Rectal smooth muscle tissue (tissue), 1 donor: Measurements from ENCODE around the gene NDC1.
"Not testable (repeated sequence)": the region's sequence is repeated elsewhere in the genome, so short reads cannot be mapped to it uniquely, and the experiment has no call there.

Experiments
- H3K27ac ChIP-seq: one replicate; pipeline ENCODE4 v1.7.0; 2013; ENCODE audit warnings: low read depth, low read length, inconsistent platforms
- H3K27me3 ChIP-seq: one replicate; pipeline ENCODE4 v1.7.0; 2013; ENCODE audit warnings: low read length; ENCODE audit not compliant: control insufficient read depth, insufficient read depth
- H3K36me3 ChIP-seq: one replicate; pipeline ENCODE4 v1.7.0; 2013; ENCODE audit warnings: low read length; ENCODE audit not compliant: control insufficient read depth, insufficient read depth
- H3K4me1 ChIP-seq: one replicate; pipeline ENCODE4 v1.7.0; 2013; ENCODE audit warnings: low read length; ENCODE audit not compliant: control insufficient read depth, insufficient read depth
- H3K4me3 ChIP-seq: one replicate; pipeline ENCODE4 v1.7.0; 2013; ENCODE audit warnings: low read length
- H3K9ac ChIP-seq: one replicate; pipeline ENCODE4 v1.7.0; 2013; ENCODE audit warnings: low read length

The NDC1 gene

GRCh38 chr1:53837924-53838653 is at the start of gene NDC1:
Gene NDC1, minus strand, starts transcription at chr1:53838296. Its CDS starts 35 bp downstream, at chr1:53838261.
- Histone ChIP-seq H3K36me3 (no peaks in the 10 kb centered on the region), H3K4me1 (peaks cover 3% of the 10 kb centered on the region), H3K9ac (peak within 1 kb of the TSS; percentile 84), H3K27ac (peak within 1 kb of the TSS; percentile 99), H3K27me3 (no peaks in the 10 kb centered on the region), H3K4me3 (peak within 1 kb of the TSS; percentile 99)

- H3K27me3 ChIP-seq, H3K36me3 ChIP-seq, H3K4me3 ChIP-seq, H3K27ac ChIP-seq, H3K9ac ChIP-seq, H3K4me1 ChIP-seq: not testable (repeated sequence)
Observed at GRCh38 chr1:53883600-53883999, 45.5 kb upstream of the NDC1 start.

- not testable (repeated sequence) for H3K4me3 ChIP-seq, H3K9ac ChIP-seq, H3K27ac ChIP-seq, H3K27me3 ChIP-seq, H3K4me1 ChIP-seq
- peaks cover 12% of the 10 kb centered on the region for H3K36me3 ChIP-seq
Observed at GRCh38 chr1:53881853-53882252, 43.8 kb upstream of the NDC1 start.

- H3K27ac ChIP-seq: no peak overlapping the region
- peaks cover 10% of the 10 kb centered on the region for H3K36me3 ChIP-seq
- no peaks in the 10 kb centered on the region for H3K27me3 ChIP-seq
- H3K4me1 ChIP-seq: no peaks in the 10 kb centered on the region
- no peak overlapping the region for H3K9ac ChIP-seq
- H3K4me3 ChIP-seq: no peak overlapping the region
Observed at GRCh38 chr1:53878492-53879105, 40.5 kb upstream of the NDC1 start.

GRCh38 chr1:53875150-53875549 is 37.1 kb upstream of the NDC1 start:
- H3K4me1 ChIP-seq, H3K9ac ChIP-seq, H3K4me3 ChIP-seq, H3K27me3 ChIP-seq, H3K27ac ChIP-seq: not testable (repeated sequence)
- peaks cover 20% of the 10 kb centered on the region for H3K36me3 ChIP-seq

GRCh38 chr1:53871773-53872484 is 33.8 kb upstream of the NDC1 start:
- Histone ChIP-seq H3K4me3 (no peak overlapping the region), H3K9ac (no peak overlapping the region), H3K27ac (no peak overlapping the region), H3K36me3 (peaks cover 15% of the 10 kb centered on the region), H3K4me1 (no peaks in the 10 kb centered on the region), H3K27me3 (no peaks in the 10 kb centered on the region)

- no peak overlapping the region for H3K9ac ChIP-seq
- no peak overlapping the region for H3K27ac ChIP-seq
- no peaks in the 10 kb centered on the region for H3K4me1 ChIP-seq
- no peaks in the 10 kb centered on the region for H3K27me3 ChIP-seq
- H3K4me3 ChIP-seq: no peak overlapping the region
- H3K36me3 ChIP-seq: peaks cover 14% of the 10 kb centered on the region
Observed at GRCh38 chr1:53871221-53871620, 33.1 kb upstream of the NDC1 start.

GRCh38 chr1:53869454-53870117 is 31.5 kb upstream of the NDC1 start:
- H3K36me3 ChIP-seq: peaks cover 14% of the 10 kb centered on the region
- no peak overlapping the region for H3K4me3 ChIP-seq
- no peak overlapping the region for H3K27ac ChIP-seq
- H3K9ac ChIP-seq: no peak overlapping the region
- no peaks in the 10 kb centered on the region for H3K4me1 ChIP-seq
- H3K27me3 ChIP-seq: no peaks in the 10 kb centered on the region

- Histone ChIP-seq H3K4me3 (no peak overlapping the region), H3K4me1 (no peaks in the 10 kb centered on the region), H3K27me3 (no peaks in the 10 kb centered on the region), H3K9ac (no peak overlapping the region), H3K36me3 (peaks cover 14% of the 10 kb centered on the region), H3K27ac (no peak overlapping the region)
Observed at GRCh38 chr1:53868565-53868964, 30.5 kb upstream of the NDC1 start.

GRCh38 chr1:53862507-53862906 is 24.4 kb upstream of the NDC1 start:
- H3K4me3 ChIP-seq: no peak overlapping the region
- no peak overlapping the region for H3K9ac ChIP-seq
- H3K36me3 ChIP-seq: peaks cover 13% of the 10 kb centered on the region
- no peaks in the 10 kb centered on the region for H3K4me1 ChIP-seq
- H3K27ac ChIP-seq: no peak overlapping the region
- no peaks in the 10 kb centered on the region for H3K27me3 ChIP-seq

- Histone ChIP-seq H3K36me3 (peaks cover 14% of the 10 kb centered on the region), H3K9ac (no peak overlapping the region), H3K27ac (no peak overlapping the region), H3K4me3 (no peak overlapping the region), H3K4me1 (no peaks in the 10 kb centered on the region), H3K27me3 (no peaks in the 10 kb centered on the region)
Observed at GRCh38 chr1:53860967-53861411, 22.9 kb upstream of the NDC1 start.

GRCh38 chr1:53851571-53852285 is 13.6 kb upstream of the NDC1 start:
- no peaks in the 10 kb centered on the region for H3K4me1 ChIP-seq
- H3K36me3 ChIP-seq: peaks cover 9% of the 10 kb centered on the region
- H3K4me3 ChIP-seq: no peak overlapping the region
- H3K27me3 ChIP-seq: no peaks in the 10 kb centered on the region
- H3K27ac ChIP-seq: no peak overlapping the region
- no peak overlapping the region for H3K9ac ChIP-seq
